ENCODE measurements around the gene BTF3.
"Not testable (repeated sequence)": the region's sequence is repeated elsewhere in the genome, so short reads cannot be mapped to it uniquely, and the experiment has no call there.

Gene BTF3

GRCh38 chr5:73498057-73498992 lies at the start of gene BTF3:
Gene BTF3 (plus strand): TSS chr5:73498442. CDS start chr5:73498668, 226 bp downstream.
- DNase-seq: peak; percentile 86 to 88

GRCh38 chr5:73448463-73449136 lies 49.6 kb upstream of the BTF3 start, which contains the start of gene FOXD1:
Gene FOXD1 (minus strand): TSS chr5:73448777. CDS start chr5:73448362, 415 bp downstream.
- DNase-seq: peak in 1 of 2 donors; percentile 43

GRCh38 chr5:73450137-73450536 lies 48.1 kb upstream of the BTF3 start:
- DNase-seq: no peak

GRCh38 chr5:73450672-73451223 lies 47.5 kb upstream of the BTF3 start:
- no peak for DNase-seq

GRCh38 chr5:73451224-73452130 lies 46.8 kb upstream of the BTF3 start:
- peak; percentile 69 to 77 for DNase-seq

- no peak for DNase-seq
Observed at GRCh38 chr5:73452215-73452614, 46.0 kb upstream of the BTF3 start.

GRCh38 chr5:73454379-73455036 lies 43.7 kb upstream of the BTF3 start:
- no peak for DNase-seq

- not testable (repeated sequence) for DNase-seq
Observed at GRCh38 chr5:73456462-73456861, 41.8 kb upstream of the BTF3 start.

- DNase-seq: no peak
Observed at GRCh38 chr5:73459366-73459765, 38.9 kb upstream of the BTF3 start.

- DNase-seq: no peak
Observed at GRCh38 chr5:73460133-73460532, 38.1 kb upstream of the BTF3 start.

- no peak for DNase-seq
Observed at GRCh38 chr5:73464016-73464745, 34.1 kb upstream of the BTF3 start.

GRCh38 chr5:73468638-73469037 lies 29.6 kb upstream of the BTF3 start:
- not testable (repeated sequence) for DNase-seq

GRCh38 chr5:73469878-73470277 lies 28.4 kb upstream of the BTF3 start:
- no peak for DNase-seq

GRCh38 chr5:73471654-73472053 lies 26.6 kb upstream of the BTF3 start:
- no peak for DNase-seq

GRCh38 chr5:73472116-73472515 lies 26.1 kb upstream of the BTF3 start:
- DNase-seq: no peak

- no peak for DNase-seq
Observed at GRCh38 chr5:73480500-73480899, 17.7 kb upstream of the BTF3 start.

GRCh38 chr5:73482383-73483136 lies 15.7 kb upstream of the BTF3 start:
- DNase-seq: no peak

GRCh38 chr5:73483676-73484075 lies 14.6 kb upstream of the BTF3 start:
- DNase-seq: no peak

GRCh38 chr5:73484511-73484910 lies 13.7 kb upstream of the BTF3 start:
- no peak for DNase-seq

GRCh38 chr5:73485715-73486114 lies 12.5 kb upstream of the BTF3 start:
- no peak for DNase-seq
